Measurements from ENCODE around the gene RALB.

DNA sequence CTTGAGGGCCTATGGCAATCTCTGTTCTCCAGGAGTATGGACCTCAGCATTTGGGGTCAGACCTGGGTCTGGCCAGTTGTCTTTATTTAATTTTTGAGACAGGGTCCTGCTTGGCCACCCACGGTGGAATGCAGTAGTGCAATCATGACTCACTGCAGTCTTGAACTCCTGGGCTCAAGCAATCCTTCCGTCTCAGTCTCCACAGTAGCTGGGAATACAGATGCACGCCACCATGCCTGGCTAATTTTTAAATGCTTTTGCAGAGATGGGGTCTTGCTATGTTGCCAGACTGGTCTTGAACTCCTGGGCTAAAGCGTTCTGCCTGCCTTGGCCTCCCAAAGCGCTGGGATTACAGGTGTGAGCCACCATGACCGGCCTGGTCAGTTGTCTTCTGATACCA lies 46.9 kb downstream of the RALB start:
- TF ChIP-seq POLR2AphosphoS5 (IDR thresholded peaks at IDR 0.05; ENCODE audit: borderline replicate concordance, low read depth, low read length) (no peak), EZH2 (IDR thresholded peaks at IDR 0.05) (no peak)

All from SK-N-MC (cell line).